ENCODE measurements around the gene GRIN1. TPM values are rescaled to one million over a fixed set of nuclear protein-coding genes. Genes with fewer than 3 reads are reported as not detected.

The GRIN1 gene
- total and polyA plus RNA-seq, 2 of the 8 experiments (the other 6 are each of a cell fraction or from before 2014, with no cell fraction given), result 0.48 to 2.1 TPM

GRCh38 chr9:137112564-137113384 is 26.2 kb upstream of the GRIN1 start (continued):
- no peak for TF ChIP-seq RAD21 (IDR thresholded peaks at IDR 0.05 in 1 of 2, conservative IDR thresholded peaks at IDR 0.05 in 1 of 2; ENCODE audit: low read depth in 2 of 2, low read length in 2 of 2)
- TF ChIP-seq RXRA (IDR thresholded peaks at IDR 0.05; ENCODE audit: insufficient read depth, low read depth, low read length), result no peak
- no peak for TF ChIP-seq USF2 (IDR thresholded peaks at IDR 0.05; ENCODE audit: low read length)
- no peak for TF ChIP-seq ATF2 (IDR thresholded peaks at IDR 0.05; ENCODE audit: low read length)
- no peak for TF ChIP-seq CBX8 (IDR thresholded peaks at IDR 0.05; ENCODE audit: borderline replicate concordance, low read depth, low read length)
- no peak for TF ChIP-seq CHD7 (IDR thresholded peaks at IDR 0.05; ENCODE audit: insufficient replicate concordance, low read length)

Data from H1 (cell line).